Lung (tissue), 12 donors: ENCODE results near the gene CPNE6. TPM values are rescaled to one million over a fixed set of nuclear protein-coding genes. Genes with fewer than 3 reads are reported as not detected.

Experiments used
- ATAC-seq: fragments of 200-7000 bp; cut with Tn5 transposase; one replicate; pipeline ENCODE4 v1.9.1; 2020; ENCODE audit warnings: moderate number of reproducible peaks; ENCODE audit not compliant: insufficient read depth, low FRiP score
- DNase-seq, 3 donors: peaks; one replicate each; pipeline ENCODE4 v3.0.0-alpha.2; 2013 to 2017
- H3K27ac ChIP-seq, 2 donors: one replicate each; pipeline ENCODE4 v1.5.1; 2013; ENCODE audit warnings: mild to moderate bottlenecking in 2 of 2, moderate library complexity in 2 of 2, control low read depth in 1 of 2, inconsistent platforms in 1 of 2, low read depth in 1 of 2, low read length in 1 of 2
- H3K27me3 ChIP-seq, 3 donors: one replicate each; pipeline ENCODE4 v1.5.1; 2013; ENCODE audit warnings: low read length in 2 of 3; ENCODE audit not compliant: control insufficient read depth in 3 of 3, insufficient read depth in 3 of 3
- H3K36me3 ChIP-seq, 4 donors: one replicate each; pipeline ENCODE4 v1.5.1; 2013; ENCODE audit warnings: low read length in 4 of 4, mild to moderate bottlenecking in 1 of 4, moderate library complexity in 1 of 4; ENCODE audit not compliant: control insufficient read depth in 4 of 4, insufficient read depth in 4 of 4
- H3K4me1 ChIP-seq, 5 donors: one replicate each; pipeline ENCODE4 v1.5.1; 2013; ENCODE audit warnings: low read length in 5 of 5, mild to moderate bottlenecking in 2 of 5, moderate library complexity in 1 of 5; ENCODE audit not compliant: control insufficient read depth in 5 of 5, insufficient read depth in 5 of 5
- H3K4me3 ChIP-seq: one replicate; pipeline ENCODE4 v1.5.1; 2013; ENCODE audit warnings: mild to moderate bottlenecking, control low read depth, moderate library complexity
- H3K9ac ChIP-seq, 2 donors: one replicate each; pipeline ENCODE4 v1.5.1; 2013; ENCODE audit warnings: low read length in 2 of 2, control low read depth in 1 of 2; ENCODE audit not compliant: insufficient read depth in 1 of 2
- H3K9me3 ChIP-seq, 4 donors: one replicate each; pipeline ENCODE4 v1.5.1; 2013; ENCODE audit warnings: low read length in 3 of 4, mild to moderate bottlenecking in 1 of 4, moderate library complexity in 1 of 4; ENCODE audit not compliant: control insufficient read depth in 4 of 4, insufficient read depth in 3 of 4
- WGBS, 2 donors: extraction: QIAGEN DNeasy Blood & Tissue Kit; methylation state at CpG; one replicate each; pipeline ENCODE4 v1.1.7; 2013; 5-methylcytosine and 5-hydroxymethylcytosine counted together
- polyA plus RNA-seq, 2 donors: library from polyadenylated mRNA; stranded (reverse); fragments of 200-250 nt; gene quantifications; one replicate each; pipeline ENCODE4 v1.2.1, GENCODE V29; 2013
- total RNA-seq, 2 donors: library from RNA; depleted of rRNA in 1 of 2; stranded (reverse); fragments of >200 nt in 1 of 2; gene quantifications; one replicate each; pipeline ENCODE4 v1.2.1, GENCODE V29; 2014 to 2021
- TF ChIP-seq, protein P1 (sequence below): IDR thresholded peaks from 2 replicates; pipeline ENCODE4 v1.5.1; 2012; ENCODE audit warnings: mild to moderate bottlenecking; ENCODE audit errors: control extremely low read depth, extremely low read depth
- donor health status: control.
- donor health status: control.
- donor health status: Bipolar disorder and iron deficiency.
- donor health status: healthy.
- donor health status: DM: yes; HTN: yes; CAD: no.

CPNE6 gene
- total and polyA plus RNA-seq, 4 donors, result not detected

DNA sequence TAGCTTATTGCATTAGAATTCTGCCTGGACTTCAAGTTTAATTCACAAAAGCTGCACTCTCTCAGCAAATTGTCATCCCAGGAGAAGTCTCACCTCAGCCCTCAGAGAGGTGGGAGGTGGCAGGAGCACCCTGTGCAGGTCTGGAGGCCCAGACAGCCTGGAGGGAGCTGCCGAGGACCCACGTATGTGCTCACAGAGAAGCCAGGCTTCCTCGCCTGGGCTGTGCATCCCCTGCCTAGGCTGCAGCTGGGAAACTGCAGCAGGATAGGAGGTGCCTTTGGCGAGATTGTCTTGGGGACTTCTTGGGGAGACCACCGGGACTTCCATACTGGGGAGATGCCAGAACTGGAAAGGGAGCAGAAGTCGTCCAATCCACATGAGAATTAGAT, 8.8 kb downstream of the CPNE6 start:
- DNase-seq (no peak), ATAC-seq (no peak)
- no peaks in the 10 kb centered on the region for H3K36me3 ChIP-seq
- H3K9me3 ChIP-seq, result no peaks in the 10 kb centered on the region
- H3K4me1 ChIP-seq, result peaks cover 0 to 9% (median 3%) of the 10 kb centered on the region in 5 donors
- H3K4me3 ChIP-seq, result no peak overlapping the region
- TF ChIP-seq, protein P1, sequence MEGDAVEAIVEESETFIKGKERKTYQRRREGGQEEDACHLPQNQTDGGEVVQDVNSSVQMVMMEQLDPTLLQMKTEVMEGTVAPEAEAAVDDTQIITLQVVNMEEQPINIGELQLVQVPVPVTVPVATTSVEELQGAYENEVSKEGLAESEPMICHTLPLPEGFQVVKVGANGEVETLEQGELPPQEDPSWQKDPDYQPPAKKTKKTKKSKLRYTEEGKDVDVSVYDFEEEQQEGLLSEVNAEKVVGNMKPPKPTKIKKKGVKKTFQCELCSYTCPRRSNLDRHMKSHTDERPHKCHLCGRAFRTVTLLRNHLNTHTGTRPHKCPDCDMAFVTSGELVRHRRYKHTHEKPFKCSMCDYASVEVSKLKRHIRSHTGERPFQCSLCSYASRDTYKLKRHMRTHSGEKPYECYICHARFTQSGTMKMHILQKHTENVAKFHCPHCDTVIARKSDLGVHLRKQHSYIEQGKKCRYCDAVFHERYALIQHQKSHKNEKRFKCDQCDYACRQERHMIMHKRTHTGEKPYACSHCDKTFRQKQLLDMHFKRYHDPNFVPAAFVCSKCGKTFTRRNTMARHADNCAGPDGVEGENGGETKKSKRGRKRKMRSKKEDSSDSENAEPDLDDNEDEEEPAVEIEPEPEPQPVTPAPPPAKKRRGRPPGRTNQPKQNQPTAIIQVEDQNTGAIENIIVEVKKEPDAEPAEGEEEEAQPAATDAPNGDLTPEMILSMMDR, result no peak
- H3K27me3 ChIP-seq, result peaks cover 0 to 14% (median 12%) of the 10 kb centered on the region in 3 donors
- H3K9ac ChIP-seq, result no peak overlapping the region
- WGBS, 2 donors, result 75 to 83% methylated on average over 6 of the region's 6 CpGs
- no peak overlapping the region for H3K27ac ChIP-seq

DNA sequence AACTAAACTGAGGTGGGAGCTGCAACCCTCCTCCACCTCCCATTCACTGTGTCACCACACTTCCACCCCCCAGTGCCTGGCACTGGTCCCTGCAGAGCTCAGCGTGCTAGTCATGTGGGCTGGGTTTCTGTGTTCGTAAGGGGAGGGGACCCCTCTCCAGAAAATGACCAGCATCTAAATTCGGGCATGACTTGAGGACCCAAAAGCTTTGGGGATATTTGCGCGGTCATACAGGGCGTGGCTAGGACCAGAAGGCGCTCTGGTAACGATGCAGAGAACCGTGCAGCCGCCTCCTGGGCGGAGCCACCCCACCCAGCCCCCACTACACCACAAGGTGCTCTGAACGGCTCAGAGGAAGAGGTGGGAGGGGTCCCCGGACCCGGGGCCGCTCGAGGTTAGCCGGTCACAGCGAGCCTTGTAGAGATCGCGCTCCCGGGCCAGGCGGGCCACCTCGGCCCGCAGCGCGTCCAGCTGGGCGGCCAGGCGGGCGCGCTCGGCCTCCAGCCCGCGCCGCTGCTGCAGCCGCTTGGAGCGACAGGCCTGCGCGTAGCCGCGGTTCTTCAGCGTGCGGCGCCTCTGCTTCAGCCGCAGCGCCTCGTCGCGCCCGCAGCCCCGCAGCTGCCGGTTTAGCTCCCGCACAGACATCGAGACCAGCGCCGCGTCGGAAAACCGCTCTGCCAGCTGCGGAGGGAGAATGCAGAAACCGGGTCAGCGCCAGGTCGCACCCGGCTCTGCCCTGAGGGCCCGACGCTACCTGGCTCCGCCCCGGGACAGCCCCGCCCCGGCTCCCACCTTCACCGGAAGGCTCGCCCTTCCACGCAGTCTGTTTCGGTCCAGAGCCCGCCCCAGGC, 9.8 kb downstream of the CPNE6 start:
- WGBS, 2 donors, result 0% methylated on average over 63 to 74 of the region's 74 CpGs
- DNase-seq, result peak; percentile 42 to 56 (median 50)
- H3K9ac ChIP-seq, result no peak overlapping the region

DNA sequence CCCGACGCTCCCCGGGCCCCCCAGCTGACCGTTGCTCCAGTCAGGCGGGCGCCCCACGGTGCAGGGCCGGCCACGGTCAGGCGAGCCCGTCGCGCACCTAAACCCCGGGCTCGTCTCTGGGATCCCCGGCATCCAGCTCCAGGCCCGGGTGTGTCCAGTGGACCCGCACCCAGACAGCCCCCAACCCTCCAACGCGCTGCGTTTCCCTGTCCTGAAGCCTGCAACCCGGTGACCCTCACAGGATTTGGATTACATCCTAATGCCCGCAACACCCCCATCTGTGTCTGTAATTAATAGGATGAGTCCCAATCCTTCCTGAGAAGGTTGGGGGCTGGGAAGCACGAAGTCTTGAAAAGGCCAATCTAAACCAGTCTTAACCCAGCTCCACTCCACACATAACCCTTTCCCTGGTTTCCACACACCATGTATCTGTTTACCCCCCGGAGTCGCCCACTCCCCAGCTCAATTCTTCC, 10.4 kb downstream of the CPNE6 start:
- ATAC-seq (no peak), DNase-seq (no peak)
- H3K36me3 ChIP-seq, result no peaks in the 10 kb centered on the region
- H3K9me3 ChIP-seq, result no peaks in the 10 kb centered on the region
- 24 to 26% methylated on average over 26 of the region's 26 CpGs for WGBS, 2 donors
- H3K4me3 ChIP-seq, result no peak overlapping the region
- H3K27me3 ChIP-seq, result peaks cover 0 to 14% (median 12%) of the 10 kb centered on the region in 3 donors
- peak overlapping the region in 1 of 2 donors; percentile 64 for H3K27ac ChIP-seq
- peaks cover 0 to 9% (median 3%) of the 10 kb centered on the region in 5 donors for H3K4me1 ChIP-seq
- no peak overlapping the region for H3K9ac ChIP-seq
- TF ChIP-seq, protein P1, result no peak

More for the DNA sequence above, 9.8 kb downstream of the CPNE6 start:
- ATAC-seq, result peak; percentile 88
- TF ChIP-seq, protein P1, result no peak
- H3K9me3 ChIP-seq, result no peaks in the 10 kb centered on the region
- H3K4me1 ChIP-seq, result peaks cover 0 to 9% (median 3%) of the 10 kb centered on the region in 5 donors
- H3K4me3 ChIP-seq, result peak overlapping the region; percentile 49
- H3K27ac ChIP-seq, result peak overlapping the region in 1 of 2 donors; percentile 64
- peaks cover 0 to 14% (median 12%) of the 10 kb centered on the region in 3 donors for H3K27me3 ChIP-seq
- H3K36me3 ChIP-seq, result no peaks in the 10 kb centered on the region
